ENCODE results near the gene ZNF664. TPM values are rescaled to one million over a fixed set of nuclear protein-coding genes. Genes with fewer than 3 reads are reported as not detected.

Gene ZNF664
- total RNA-seq, 2 experiments from 2014 or later, result 13.4 to 19.0 TPM

- TF ChIP-seq CTCF (IDR thresholded peaks at IDR 0.05), result no peak
- Mint-ChIP-seq H3K27ac (no peak overlapping the region), H3K4me3 (no peak overlapping the region), H3K36me3 (ENCODE audit: low read depth) (peaks cover 11% of the 10 kb centered on the region), H3K27me3 (no peaks in the 10 kb centered on the region), H3K4me1 (ENCODE audit: low read depth) (no peaks in the 10 kb centered on the region), H3K9me3 (no peaks in the 10 kb centered on the region)
- no peak overlapping the region for H3K27ac ChIP-seq (ENCODE audit: low read depth in 1 of 2, low read length in 2 of 2)
- no peaks in the 10 kb centered on the region for H3K9me3 ChIP-seq (ENCODE audit: control insufficient read depth in 1 of 2, insufficient read depth in 1 of 2, low read length in 2 of 2)
- no peaks in the 10 kb centered on the region for H3K36me3 ChIP-seq (ENCODE audit: insufficient read depth, low read length)
- ChIA-PET CTCF (no interaction called here), POLR2A (no interaction called here)
- ATAC-seq (ENCODE audit: poor library complexity) (no peak), DNase-seq (no peak)
- intact Hi-C loops (cut with DNase I, micrococcal nuclease), result no loop called here
- H3K4me1 ChIP-seq (ENCODE audit: insufficient read depth, low read length), result no peaks in the 10 kb centered on the region
- H3K4me3 ChIP-seq (ENCODE audit: low read length), result no peak overlapping the region
- H3K27me3 ChIP-seq (ENCODE audit: control insufficient read depth in 1 of 2, insufficient read depth in 2 of 2, low read length in 2 of 2), result no peaks in the 10 kb centered on the region
These were observed 14.6 kb upstream of the ZNF664 start for GRCh38 chr12:123958462-123958861.

GRCh38 chr12:123958876-123959275 lies 14.1 kb upstream of the ZNF664 start:
- no peak for DNase-seq
- no peak for TF ChIP-seq CTCF (IDR thresholded peaks at IDR 0.05)
- no peak for ATAC-seq (ENCODE audit: poor library complexity)
- Mint-ChIP-seq H3K4me1 (ENCODE audit: low read depth) (no peaks in the 10 kb centered on the region), H3K27me3 (no peaks in the 10 kb centered on the region), H3K27ac (no peak overlapping the region), H3K4me3 (no peak overlapping the region), H3K36me3 (ENCODE audit: low read depth) (peaks cover 12% of the 10 kb centered on the region), H3K9me3 (no peaks in the 10 kb centered on the region)
- CTCF ChIA-PET, result no interaction called here
- intact Hi-C loops (cut with DNase I, micrococcal nuclease), result no loop called here
- Histone ChIP-seq H3K36me3 (ENCODE audit: insufficient read depth, low read length) (no peaks in the 10 kb centered on the region), H3K4me1 (ENCODE audit: insufficient read depth, low read length) (no peaks in the 10 kb centered on the region), H3K9me3 (ENCODE audit: control insufficient read depth in 1 of 2, insufficient read depth in 1 of 2, low read length in 2 of 2) (no peaks in the 10 kb centered on the region), H3K27ac (ENCODE audit: low read depth in 1 of 2, low read length in 2 of 2) (no peak overlapping the region), H3K4me3 (ENCODE audit: low read length) (no peak overlapping the region), H3K27me3 (ENCODE audit: control insufficient read depth in 1 of 2, insufficient read depth in 2 of 2, low read length in 2 of 2) (no peaks in the 10 kb centered on the region)
- POLR2A ChIA-PET, result no interaction called here

GRCh38 chr12:123960029-123960735 lies 12.8 kb upstream of the ZNF664 start:
- Mint-ChIP-seq H3K4me3 (no peak overlapping the region), H3K9me3 (no peaks in the 10 kb centered on the region), H3K27me3 (no peaks in the 10 kb centered on the region), H3K4me1 (ENCODE audit: low read depth) (no peaks in the 10 kb centered on the region), H3K27ac (no peak overlapping the region), H3K36me3 (ENCODE audit: low read depth) (peaks cover 12% of the 10 kb centered on the region)
- no peak overlapping the region for H3K4me3 ChIP-seq (ENCODE audit: low read length)
- no peaks in the 10 kb centered on the region for H3K36me3 ChIP-seq (ENCODE audit: insufficient read depth, low read length)
- H3K4me1 ChIP-seq (ENCODE audit: insufficient read depth, low read length), result no peaks in the 10 kb centered on the region
- ATAC-seq (ENCODE audit: poor library complexity) (no peak), DNase-seq (no peak)
- H3K9me3 ChIP-seq (ENCODE audit: control insufficient read depth in 1 of 2, insufficient read depth in 1 of 2, low read length in 2 of 2), result no peaks in the 10 kb centered on the region
- ChIA-PET POLR2A (no interaction called here), CTCF (interaction anchor here (1.0 kb wide), 1 partner anchor 24 kb away, joined by 3 read pairs; no protein-coding TSS in a partner anchor)
- no peaks in the 10 kb centered on the region for H3K27me3 ChIP-seq (ENCODE audit: control insufficient read depth in 1 of 2, insufficient read depth in 2 of 2, low read length in 2 of 2)
- no peak overlapping the region for H3K27ac ChIP-seq (ENCODE audit: low read depth in 1 of 2, low read length in 2 of 2)
- intact Hi-C loops (cut with DNase I, micrococcal nuclease), result no loop called here
- TF ChIP-seq CTCF (IDR thresholded peaks at IDR 0.05), result no peak

All from CD4-positive, alpha-beta T cell (primary cell).